ENCODE measurements around the gene MSANTD7. TPM values are rescaled to one million over a fixed set of nuclear protein-coding genes. Genes with fewer than 3 reads are reported as not detected.

Gene MSANTD7
- total RNA-seq, 1 experiment from 2014 or later: 14.3 TPM

DNA sequence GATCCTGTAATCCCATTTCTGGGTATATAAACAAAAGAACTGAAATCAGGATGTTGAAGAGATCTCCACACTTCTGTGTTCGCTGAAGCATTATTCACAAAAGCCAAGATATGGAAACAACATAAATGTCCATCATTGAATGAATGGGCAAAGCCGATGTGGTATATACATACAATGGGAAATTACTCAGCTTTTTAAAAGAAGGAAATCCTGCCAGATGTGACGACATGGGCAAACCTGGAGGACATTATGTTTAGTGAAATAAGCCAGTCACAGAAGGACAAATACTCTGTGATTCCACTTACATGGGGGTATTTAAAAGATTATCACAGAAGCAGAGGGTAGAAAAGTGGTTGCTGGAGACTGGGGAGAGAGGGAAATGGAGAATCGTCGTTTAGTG, 39.5 kb upstream of the MSANTD7 start (continued):
- TF ChIP-seq, protein P1, sequence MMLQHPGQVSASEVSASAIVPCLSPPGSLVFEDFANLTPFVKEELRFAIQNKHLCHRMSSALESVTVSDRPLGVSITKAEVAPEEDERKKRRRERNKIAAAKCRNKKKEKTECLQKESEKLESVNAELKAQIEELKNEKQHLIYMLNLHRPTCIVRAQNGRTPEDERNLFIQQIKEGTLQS (CRISPR knock-in tag; conservative IDR thresholded peaks at IDR 0.05): no peak
- TF ChIP-seq, protein P2, sequence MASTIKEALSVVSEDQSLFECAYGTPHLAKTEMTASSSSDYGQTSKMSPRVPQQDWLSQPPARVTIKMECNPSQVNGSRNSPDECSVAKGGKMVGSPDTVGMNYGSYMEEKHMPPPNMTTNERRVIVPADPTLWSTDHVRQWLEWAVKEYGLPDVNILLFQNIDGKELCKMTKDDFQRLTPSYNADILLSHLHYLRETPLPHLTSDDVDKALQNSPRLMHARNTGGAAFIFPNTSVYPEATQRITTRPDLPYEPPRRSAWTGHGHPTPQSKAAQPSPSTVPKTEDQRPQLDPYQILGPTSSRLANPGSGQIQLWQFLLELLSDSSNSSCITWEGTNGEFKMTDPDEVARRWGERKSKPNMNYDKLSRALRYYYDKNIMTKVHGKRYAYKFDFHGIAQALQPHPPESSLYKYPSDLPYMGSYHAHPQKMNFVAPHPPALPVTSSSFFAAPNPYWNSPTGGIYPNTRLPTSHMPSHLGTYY (CRISPR knock-in tag; IDR thresholded peaks at IDR 0.05): no peak
- TF ChIP-seq PRRX2 (CRISPR knock-in tag; IDR thresholded peaks at IDR 0.05): no peak
- no peak for TF ChIP-seq MYBL2 (CRISPR knock-in tag; IDR thresholded peaks at IDR 0.05)

DNA sequence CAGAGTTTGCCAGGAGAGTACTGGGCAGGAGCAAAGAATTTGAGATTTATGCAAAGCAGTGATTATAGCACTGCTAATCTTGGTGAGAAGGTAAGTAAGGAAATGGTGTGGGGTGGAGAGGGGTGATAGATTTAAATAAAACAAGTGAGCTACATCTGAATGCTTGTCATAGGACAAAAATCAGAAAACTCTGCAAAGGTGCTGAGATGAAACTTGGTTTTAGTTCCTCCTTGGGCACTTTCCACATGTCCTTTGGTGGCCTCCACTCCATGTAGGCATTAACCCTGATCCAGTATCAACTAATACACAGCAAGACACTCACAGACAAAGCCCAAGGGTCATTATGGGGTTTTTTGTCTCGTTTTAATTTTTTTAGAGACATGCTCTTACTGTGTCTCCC, 37.7 kb upstream of the MSANTD7 start:
- no peak for TF ChIP-seq SOX15 (CRISPR knock-in tag; IDR thresholded peaks at IDR 0.05)
- H3K9me3 Mint-ChIP-seq: 0 out of 2 replicates have a peak, but pooled peaks cover 4% of the 10 kb centered on the region
- no peak for ATAC-seq
- H3K4me1 Mint-ChIP-seq: no peaks in the 10 kb centered on the region
- H3K36me3 Mint-ChIP-seq: no peaks in the 10 kb centered on the region
- H3K27me3 Mint-ChIP-seq (ENCODE audit: low read depth): no peaks in the 10 kb centered on the region
- POLR2A ChIA-PET: no interaction called here
- no peak overlapping the region for H3K27ac Mint-ChIP-seq
- CTCF ChIA-PET: interaction anchor here (1.3 kb wide), 1 partner anchor 263 kb away, joined by 3 read pairs; no protein-coding TSS in a partner anchor
- no peak overlapping the region for H3K4me3 Mint-ChIP-seq
- no peak for DNase-seq (ENCODE audit: low spot score)

DNA sequence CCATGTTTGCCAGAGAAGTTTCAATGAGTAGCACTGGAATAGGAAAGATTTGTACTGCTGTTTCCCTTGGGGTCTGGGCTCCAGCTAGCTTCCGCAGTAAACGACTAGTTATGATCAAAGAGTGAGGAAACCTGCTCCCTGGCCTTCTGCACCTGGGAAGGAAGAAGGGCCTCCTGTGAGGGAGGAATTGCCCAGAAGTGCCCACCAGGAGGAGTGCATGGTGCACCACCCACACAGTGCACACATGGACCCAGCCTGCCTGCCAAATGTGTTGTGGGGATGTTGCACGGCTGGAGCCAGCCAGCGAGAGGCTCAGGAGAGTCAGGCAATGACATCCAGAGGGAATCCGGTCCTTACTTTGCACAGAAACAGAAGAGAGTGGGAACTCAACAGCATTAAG, 36.4 kb upstream of the MSANTD7 start:
- ChIA-PET CTCF (interaction anchor here (1.3 kb wide), 1 partner anchor 264 kb away, joined by 3 read pairs; no protein-coding TSS in a partner anchor), POLR2A (interaction anchor here (0.6 kb wide), 2 partner anchors 101 to 1044 kb away, joined by 5 to 7 read pairs; no protein-coding TSS in a partner anchor)
- ATAC-seq (peak; percentile 74), DNase-seq (ENCODE audit: low spot score) (peak; percentile 21)
- TF ChIP-seq, protein P3, sequence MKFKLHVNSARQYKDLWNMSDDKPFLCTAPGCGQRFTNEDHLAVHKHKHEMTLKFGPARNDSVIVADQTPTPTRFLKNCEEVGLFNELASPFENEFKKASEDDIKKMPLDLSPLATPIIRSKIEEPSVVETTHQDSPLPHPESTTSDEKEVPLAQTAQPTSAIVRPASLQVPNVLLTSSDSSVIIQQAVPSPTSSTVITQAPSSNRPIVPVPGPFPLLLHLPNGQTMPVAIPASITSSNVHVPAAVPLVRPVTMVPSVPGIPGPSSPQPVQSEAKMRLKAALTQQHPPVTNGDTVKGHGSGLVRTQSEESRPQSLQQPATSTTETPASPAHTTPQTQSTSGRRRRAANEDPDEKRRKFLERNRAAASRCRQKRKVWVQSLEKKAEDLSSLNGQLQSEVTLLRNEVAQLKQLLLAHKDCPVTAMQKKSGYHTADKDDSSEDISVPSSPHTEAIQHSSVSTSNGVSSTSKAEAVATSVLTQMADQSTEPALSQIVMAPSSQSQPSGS (CRISPR knock-in tag; IDR thresholded peaks at IDR 0.05; ENCODE audit: borderline replicate concordance, low read depth): no peak
- TF ChIP-seq, protein P4, sequence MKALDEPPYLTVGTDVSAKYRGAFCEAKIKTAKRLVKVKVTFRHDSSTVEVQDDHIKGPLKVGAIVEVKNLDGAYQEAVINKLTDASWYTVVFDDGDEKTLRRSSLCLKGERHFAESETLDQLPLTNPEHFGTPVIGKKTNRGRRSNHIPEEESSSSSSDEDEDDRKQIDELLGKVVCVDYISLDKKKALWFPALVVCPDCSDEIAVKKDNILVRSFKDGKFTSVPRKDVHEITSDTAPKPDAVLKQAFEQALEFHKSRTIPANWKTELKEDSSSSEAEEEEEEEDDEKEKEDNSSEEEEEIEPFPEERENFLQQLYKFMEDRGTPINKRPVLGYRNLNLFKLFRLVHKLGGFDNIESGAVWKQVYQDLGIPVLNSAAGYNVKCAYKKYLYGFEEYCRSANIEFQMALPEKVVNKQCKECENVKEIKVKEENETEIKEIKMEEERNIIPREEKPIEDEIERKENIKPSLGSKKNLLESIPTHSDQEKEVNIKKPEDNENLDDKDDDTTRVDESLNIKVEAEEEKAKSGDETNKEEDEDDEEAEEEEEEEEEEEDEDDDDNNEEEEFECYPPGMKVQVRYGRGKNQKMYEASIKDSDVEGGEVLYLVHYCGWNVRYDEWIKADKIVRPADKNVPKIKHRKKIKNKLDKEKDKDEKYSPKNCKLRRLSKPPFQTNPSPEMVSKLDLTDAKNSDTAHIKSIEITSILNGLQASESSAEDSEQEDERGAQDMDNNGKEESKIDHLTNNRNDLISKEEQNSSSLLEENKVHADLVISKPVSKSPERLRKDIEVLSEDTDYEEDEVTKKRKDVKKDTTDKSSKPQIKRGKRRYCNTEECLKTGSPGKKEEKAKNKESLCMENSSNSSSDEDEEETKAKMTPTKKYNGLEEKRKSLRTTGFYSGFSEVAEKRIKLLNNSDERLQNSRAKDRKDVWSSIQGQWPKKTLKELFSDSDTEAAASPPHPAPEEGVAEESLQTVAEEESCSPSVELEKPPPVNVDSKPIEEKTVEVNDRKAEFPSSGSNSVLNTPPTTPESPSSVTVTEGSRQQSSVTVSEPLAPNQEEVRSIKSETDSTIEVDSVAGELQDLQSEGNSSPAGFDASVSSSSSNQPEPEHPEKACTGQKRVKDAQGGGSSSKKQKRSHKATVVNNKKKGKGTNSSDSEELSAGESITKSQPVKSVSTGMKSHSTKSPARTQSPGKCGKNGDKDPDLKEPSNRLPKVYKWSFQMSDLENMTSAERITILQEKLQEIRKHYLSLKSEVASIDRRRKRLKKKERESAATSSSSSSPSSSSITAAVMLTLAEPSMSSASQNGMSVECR (CRISPR knock-in tag; IDR thresholded peaks at IDR 0.05; ENCODE audit: borderline replicate concordance): no peak
- TF ChIP-seq ATF1 (CRISPR knock-in tag; IDR thresholded peaks at IDR 0.05): no peak
- TF ChIP-seq, protein P5, sequence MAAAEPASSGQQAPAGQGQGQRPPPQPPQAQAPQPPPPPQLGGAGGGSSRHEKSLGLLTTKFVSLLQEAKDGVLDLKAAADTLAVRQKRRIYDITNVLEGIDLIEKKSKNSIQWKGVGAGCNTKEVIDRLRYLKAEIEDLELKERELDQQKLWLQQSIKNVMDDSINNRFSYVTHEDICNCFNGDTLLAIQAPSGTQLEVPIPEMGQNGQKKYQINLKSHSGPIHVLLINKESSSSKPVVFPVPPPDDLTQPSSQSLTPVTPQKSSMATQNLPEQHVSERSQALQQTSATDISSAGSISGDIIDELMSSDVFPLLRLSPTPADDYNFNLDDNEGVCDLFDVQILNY (CRISPR knock-in tag; IDR thresholded peaks at IDR 0.05): no peak
- no peak for TF ChIP-seq JUN (CRISPR knock-in tag; IDR thresholded peaks at IDR 0.05)
- H3K27me3 Mint-ChIP-seq (ENCODE audit: low read depth): no peaks in the 10 kb centered on the region
- 0 out of 2 replicates have a peak, but pooled peaks cover 4% of the 10 kb centered on the region for H3K9me3 Mint-ChIP-seq
- H3K4me1 Mint-ChIP-seq: no peaks in the 10 kb centered on the region
- H3K4me3 Mint-ChIP-seq: no peak overlapping the region
- no peaks in the 10 kb centered on the region for H3K36me3 Mint-ChIP-seq
- H3K27ac Mint-ChIP-seq: no peak overlapping the region

DNA sequence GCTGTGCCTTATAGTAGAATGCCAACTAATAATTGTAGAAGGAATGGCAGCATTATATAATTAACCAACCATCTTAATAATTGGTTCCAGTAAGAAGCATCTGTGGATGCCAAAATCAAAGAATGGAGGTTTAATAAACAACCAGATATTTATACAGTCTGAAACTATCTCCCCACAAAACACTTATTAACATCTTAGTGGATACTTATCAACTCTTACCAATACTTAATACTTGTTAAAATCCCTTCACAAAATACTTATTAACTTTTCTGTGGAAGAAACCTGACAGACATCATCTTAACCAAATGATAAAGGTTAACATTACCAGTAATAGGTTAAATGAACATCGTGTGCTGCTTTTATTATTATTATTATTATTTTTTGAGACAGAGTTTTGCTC, 34.3 kb upstream of the MSANTD7 start:
- H3K27me3 Mint-ChIP-seq (ENCODE audit: low read depth): no peaks in the 10 kb centered on the region

More for the DNA sequence above, 34.3 kb upstream of the MSANTD7 start:
- ChIA-PET CTCF (no interaction called here), POLR2A (no interaction called here)
- DNase-seq (ENCODE audit: low spot score): no peak
- Mint-ChIP-seq H3K27ac (no peak overlapping the region), H3K4me3 (no peak overlapping the region), H3K36me3 (no peaks in the 10 kb centered on the region), H3K9me3 (0 out of 2 replicates have a peak, but pooled peaks cover 4% of the 10 kb centered on the region), H3K4me1 (no peaks in the 10 kb centered on the region)
- ATAC-seq: no peak
- TF ChIP-seq JUN (CRISPR knock-in tag; IDR thresholded peaks at IDR 0.05) (no peak), TCF7 (CRISPR knock-in tag; IDR thresholded peaks at IDR 0.05; ENCODE audit: low read depth) (no peak), SP1 (CRISPR knock-in tag; conservative IDR thresholded peaks at IDR 0.05) (no peak), ETV6 (CRISPR knock-in tag; IDR thresholded peaks at IDR 0.05) (no peak), HMGA2 (CRISPR knock-in tag; IDR thresholded peaks at IDR 0.05) (no peak), NR2C2 (CRISPR knock-in tag; IDR thresholded peaks at IDR 0.05) (no peak), FOXP1 (CRISPR knock-in tag; IDR thresholded peaks at IDR 0.05; ENCODE audit: borderline replicate concordance) (no peak), GABPB1 (CRISPR knock-in tag; IDR thresholded peaks at IDR 0.05) (no peak)
- TF ChIP-seq, protein P6, sequence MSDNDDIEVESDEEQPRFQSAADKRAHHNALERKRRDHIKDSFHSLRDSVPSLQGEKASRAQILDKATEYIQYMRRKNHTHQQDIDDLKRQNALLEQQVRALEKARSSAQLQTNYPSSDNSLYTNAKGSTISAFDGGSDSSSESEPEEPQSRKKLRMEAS (CRISPR knock-in tag; IDR thresholded peaks at IDR 0.05): no peak
